ENCODE data around the gene IFI16.
A peak's percentile ranks its signal among the peaks of the same experiment; 100 is the strongest.

IFI16 gene

GRCh38 chr1:159009704-159010361 is at the start of gene IFI16:
IFI16 (plus strand) TSS chr1:159009907; CDS start chr1:159014681, 4,774 bp downstream.
- Histone ChIP-seq H3K36me3 (ENCODE audit: control insufficient read depth, insufficient read depth, low read length) (no peaks in the 10 kb centered on the region; the same call in 1 of the 2 replicates), H3K9me3 (ENCODE audit: control insufficient read depth, insufficient read depth, low read depth, low read length) (no peaks in the 10 kb centered on the region), H3K27me3 (ENCODE audit: control insufficient read depth, insufficient read depth, low read length) (peaks cover 10% of the 10 kb centered on the region; the same call in 1 of the 2 replicates), H3K27ac (ENCODE audit: low read depth, low read length) (no peak within 1 kb of the TSS), H3K4me1 (ENCODE audit: control insufficient read depth, insufficient read depth, low read length) (peaks cover 36% of the 10 kb centered on the region), H3K4me3 (ENCODE audit: low read depth, low read length) (peak within 1 kb of the TSS; percentile 39; the same call in 1 of the 2 replicates), H3K9ac (ENCODE audit: low read length) (no peak within 1 kb of the TSS)

- no peak overlapping the region for H3K9ac ChIP-seq (ENCODE audit: low read length)
- H3K27me3 ChIP-seq (ENCODE audit: control insufficient read depth, insufficient read depth, low read length), result no peaks in the 10 kb centered on the region
- H3K4me1 ChIP-seq (ENCODE audit: control insufficient read depth, insufficient read depth, low read length), result no peaks in the 10 kb centered on the region
- no peaks in the 10 kb centered on the region for H3K9me3 ChIP-seq (ENCODE audit: control insufficient read depth, insufficient read depth, low read depth, low read length)
- no peak overlapping the region for H3K27ac ChIP-seq (ENCODE audit: low read depth, low read length)
- H3K36me3 ChIP-seq (ENCODE audit: control insufficient read depth, insufficient read depth, low read length), result no peaks in the 10 kb centered on the region
- no peak overlapping the region for H3K4me3 ChIP-seq (ENCODE audit: low read depth, low read length)
Measured at GRCh38 chr1:158961178-158961577, 48.5 kb upstream of the IFI16 start.

GRCh38 chr1:158962983-158963382 is 46.7 kb upstream of the IFI16 start:
- Histone ChIP-seq H3K4me3 (ENCODE audit: low read depth, low read length) (no peak overlapping the region), H3K27ac (ENCODE audit: low read depth, low read length) (no peak overlapping the region), H3K9ac (ENCODE audit: low read length) (no peak overlapping the region), H3K36me3 (ENCODE audit: control insufficient read depth, insufficient read depth, low read length) (no peaks in the 10 kb centered on the region), H3K27me3 (ENCODE audit: control insufficient read depth, insufficient read depth, low read length) (no peaks in the 10 kb centered on the region), H3K9me3 (ENCODE audit: control insufficient read depth, insufficient read depth, low read depth, low read length) (no peaks in the 10 kb centered on the region), H3K4me1 (ENCODE audit: control insufficient read depth, insufficient read depth, low read length) (no peaks in the 10 kb centered on the region)

- Histone ChIP-seq H3K9ac (ENCODE audit: low read length) (no peak overlapping the region), H3K27ac (ENCODE audit: low read depth, low read length) (no peak overlapping the region), H3K9me3 (ENCODE audit: control insufficient read depth, insufficient read depth, low read depth, low read length) (no peaks in the 10 kb centered on the region), H3K4me3 (ENCODE audit: low read depth, low read length) (no peak overlapping the region), H3K27me3 (ENCODE audit: control insufficient read depth, insufficient read depth, low read length) (no peaks in the 10 kb centered on the region), H3K4me1 (ENCODE audit: control insufficient read depth, insufficient read depth, low read length) (no peaks in the 10 kb centered on the region), H3K36me3 (ENCODE audit: control insufficient read depth, insufficient read depth, low read length) (no peaks in the 10 kb centered on the region)
Measured at GRCh38 chr1:158969166-158969565, 40.5 kb upstream of the IFI16 start.

- no peaks in the 10 kb centered on the region for H3K9me3 ChIP-seq (ENCODE audit: control insufficient read depth, insufficient read depth, low read depth, low read length)
- H3K27me3 ChIP-seq (ENCODE audit: control insufficient read depth, insufficient read depth, low read length), result no peaks in the 10 kb centered on the region
Measured at GRCh38 chr1:158969855-158970254, 39.9 kb upstream of the IFI16 start.

GRCh38 chr1:158972841-158973240 is 36.9 kb upstream of the IFI16 start:
- no peak overlapping the region for H3K27ac ChIP-seq (ENCODE audit: low read depth, low read length)
- no peak overlapping the region for H3K4me3 ChIP-seq (ENCODE audit: low read depth, low read length)
- H3K27me3 ChIP-seq (ENCODE audit: control insufficient read depth, insufficient read depth, low read length), result no peaks in the 10 kb centered on the region
- H3K9ac ChIP-seq (ENCODE audit: low read length), result no peak overlapping the region
- no peaks in the 10 kb centered on the region for H3K9me3 ChIP-seq (ENCODE audit: control insufficient read depth, insufficient read depth, low read depth, low read length)
- H3K4me1 ChIP-seq (ENCODE audit: control insufficient read depth, insufficient read depth, low read length), result no peaks in the 10 kb centered on the region; the same call in 1 of the 2 replicates
- H3K36me3 ChIP-seq (ENCODE audit: control insufficient read depth, insufficient read depth, low read length), result no peaks in the 10 kb centered on the region

More at GRCh38 chr1:158969855-158970254, 39.9 kb upstream of the IFI16 start:
- H3K4me3 ChIP-seq (ENCODE audit: low read depth, low read length), result no peak overlapping the region
- no peaks in the 10 kb centered on the region for H3K4me1 ChIP-seq (ENCODE audit: control insufficient read depth, insufficient read depth, low read length)
- no peaks in the 10 kb centered on the region for H3K36me3 ChIP-seq (ENCODE audit: control insufficient read depth, insufficient read depth, low read length)
- H3K27ac ChIP-seq (ENCODE audit: low read depth, low read length), result no peak overlapping the region
- no peak overlapping the region for H3K9ac ChIP-seq (ENCODE audit: low read length)

GRCh38 chr1:158976219-158976618 is 33.5 kb upstream of the IFI16 start:
- Histone ChIP-seq H3K27ac (ENCODE audit: low read depth, low read length) (no peak overlapping the region), H3K4me1 (ENCODE audit: control insufficient read depth, insufficient read depth, low read length) (no peaks in the 10 kb centered on the region; the same call in 1 of the 2 replicates), H3K9me3 (ENCODE audit: control insufficient read depth, insufficient read depth, low read depth, low read length) (peaks cover 5% of the 10 kb centered on the region), H3K4me3 (ENCODE audit: low read depth, low read length) (no peak overlapping the region), H3K36me3 (ENCODE audit: control insufficient read depth, insufficient read depth, low read length) (no peaks in the 10 kb centered on the region), H3K9ac (ENCODE audit: low read length) (no peak overlapping the region), H3K27me3 (ENCODE audit: control insufficient read depth, insufficient read depth, low read length) (no peaks in the 10 kb centered on the region)

- no peaks in the 10 kb centered on the region for H3K27me3 ChIP-seq (ENCODE audit: control insufficient read depth, insufficient read depth, low read length)
- no peaks in the 10 kb centered on the region; the same call in 1 of the 2 replicates for H3K4me1 ChIP-seq (ENCODE audit: control insufficient read depth, insufficient read depth, low read length)
- H3K36me3 ChIP-seq (ENCODE audit: control insufficient read depth, insufficient read depth, low read length), result no peaks in the 10 kb centered on the region
- H3K27ac ChIP-seq (ENCODE audit: low read depth, low read length), result no peak overlapping the region
- H3K9ac ChIP-seq (ENCODE audit: low read length), result no peak overlapping the region
- no peak overlapping the region for H3K4me3 ChIP-seq (ENCODE audit: low read depth, low read length)
- H3K9me3 ChIP-seq (ENCODE audit: control insufficient read depth, insufficient read depth, low read depth, low read length), result peaks cover 12% of the 10 kb centered on the region
Measured at GRCh38 chr1:158978730-158979129, 31.0 kb upstream of the IFI16 start.

- Histone ChIP-seq H3K9me3 (ENCODE audit: control insufficient read depth, insufficient read depth, low read depth, low read length) (peaks cover 12% of the 10 kb centered on the region), H3K27ac (ENCODE audit: low read depth, low read length) (no peak overlapping the region)
Measured at GRCh38 chr1:158979229-158979628, 30.5 kb upstream of the IFI16 start.

GRCh38 chr1:158983235-158983634 is 26.5 kb upstream of the IFI16 start:
- Histone ChIP-seq H3K4me1 (ENCODE audit: control insufficient read depth, insufficient read depth, low read length) (no peaks in the 10 kb centered on the region), H3K27ac (ENCODE audit: low read depth, low read length) (no peak overlapping the region), H3K36me3 (ENCODE audit: control insufficient read depth, insufficient read depth, low read length) (no peaks in the 10 kb centered on the region), H3K4me3 (ENCODE audit: low read depth, low read length) (no peak overlapping the region), H3K27me3 (ENCODE audit: control insufficient read depth, insufficient read depth, low read length) (no peaks in the 10 kb centered on the region), H3K9ac (ENCODE audit: low read length) (no peak overlapping the region), H3K9me3 (ENCODE audit: control insufficient read depth, insufficient read depth, low read depth, low read length) (peaks cover 12% of the 10 kb centered on the region)

More at GRCh38 chr1:158979229-158979628, 30.5 kb upstream of the IFI16 start:
- no peaks in the 10 kb centered on the region for H3K27me3 ChIP-seq (ENCODE audit: control insufficient read depth, insufficient read depth, low read length)
- H3K4me1 ChIP-seq (ENCODE audit: control insufficient read depth, insufficient read depth, low read length), result no peaks in the 10 kb centered on the region; the same call in 1 of the 2 replicates
- no peaks in the 10 kb centered on the region for H3K36me3 ChIP-seq (ENCODE audit: control insufficient read depth, insufficient read depth, low read length)
- no peak overlapping the region for H3K9ac ChIP-seq (ENCODE audit: low read length)
- no peak overlapping the region for H3K4me3 ChIP-seq (ENCODE audit: low read depth, low read length)

GRCh38 chr1:158984386-158984785 is 25.3 kb upstream of the IFI16 start:
- H3K9me3 ChIP-seq (ENCODE audit: control insufficient read depth, insufficient read depth, low read depth, low read length), result peaks cover 12% of the 10 kb centered on the region
- no peaks in the 10 kb centered on the region for H3K4me1 ChIP-seq (ENCODE audit: control insufficient read depth, insufficient read depth, low read length)
- H3K27ac ChIP-seq (ENCODE audit: low read depth, low read length), result no peak overlapping the region
- no peak overlapping the region for H3K4me3 ChIP-seq (ENCODE audit: low read depth, low read length)
- no peaks in the 10 kb centered on the region for H3K27me3 ChIP-seq (ENCODE audit: control insufficient read depth, insufficient read depth, low read length)
- H3K36me3 ChIP-seq (ENCODE audit: control insufficient read depth, insufficient read depth, low read length), result no peaks in the 10 kb centered on the region
- no peak overlapping the region for H3K9ac ChIP-seq (ENCODE audit: low read length)

Measured in HUES6 (cell line).